Retina (tissue), 1 donor: Measurements from ENCODE around the gene ULK4.

Source experiments
- DNase-seq: peaks from one replicate; pipeline ENCODE4 v3.0.0-alpha.2; 2016

Gene ULK4

DNA sequence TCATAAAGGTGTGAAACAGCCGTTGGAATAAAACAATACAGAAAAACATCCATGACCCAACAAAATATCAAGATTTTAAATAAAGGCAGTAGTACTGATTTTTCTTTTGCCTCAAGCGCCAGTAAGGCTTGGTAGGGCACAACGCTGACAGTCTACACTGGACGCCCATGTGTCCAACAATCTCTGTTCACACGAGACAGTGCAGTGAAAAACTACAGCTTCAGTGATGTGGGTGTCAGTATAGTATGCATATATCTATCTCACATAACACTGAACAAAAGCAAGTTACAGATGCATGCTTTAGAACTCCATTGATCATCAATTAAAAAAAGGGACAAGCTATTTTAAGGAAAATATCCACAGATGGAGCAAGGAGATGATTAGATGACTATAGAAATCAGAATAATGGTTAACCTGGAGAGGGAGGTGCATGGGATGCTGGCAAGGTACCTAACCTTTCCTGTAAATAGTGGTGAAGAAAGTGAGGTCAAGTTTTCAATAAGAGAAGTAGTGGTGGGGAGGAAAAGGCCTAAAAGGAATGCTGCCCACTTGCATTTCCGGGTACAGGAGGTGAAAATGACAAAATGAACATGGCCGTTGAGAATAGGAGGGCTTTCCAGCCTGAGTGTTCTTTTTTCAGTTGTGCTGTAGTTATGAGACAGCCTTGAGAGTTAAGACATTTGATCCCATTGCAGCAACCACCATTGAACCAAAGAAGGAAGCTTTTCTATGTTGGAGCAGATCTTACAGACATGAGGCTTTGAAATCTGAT is 719.9 kb downstream of the ULK4 start:
- DNase-seq: no peak

DNA sequence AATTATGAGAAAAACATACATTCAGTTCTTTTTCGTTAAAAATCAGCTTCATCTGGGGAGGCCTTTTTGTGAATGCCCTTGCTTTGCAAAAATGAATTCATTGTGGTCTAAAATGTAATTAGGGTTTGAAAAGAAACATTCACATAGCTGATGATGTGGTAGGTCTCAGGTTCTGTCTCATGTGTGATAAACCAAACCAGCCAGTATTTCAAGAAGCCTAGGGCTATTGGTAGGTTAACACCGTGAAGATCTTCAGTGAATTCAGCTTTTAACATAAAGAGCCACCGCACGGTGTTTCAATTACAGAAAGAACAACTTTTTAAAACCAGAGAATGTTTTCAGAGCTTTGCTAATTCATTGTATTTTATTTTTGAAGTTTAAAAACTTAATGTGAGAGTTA is 720.7 kb downstream of the ULK4 start:
- DNase-seq: no peak

- no peak for DNase-seq
Observed at GRCh38 chr3:41239587-41239986, 722.3 kb downstream of the ULK4 start.

DNA sequence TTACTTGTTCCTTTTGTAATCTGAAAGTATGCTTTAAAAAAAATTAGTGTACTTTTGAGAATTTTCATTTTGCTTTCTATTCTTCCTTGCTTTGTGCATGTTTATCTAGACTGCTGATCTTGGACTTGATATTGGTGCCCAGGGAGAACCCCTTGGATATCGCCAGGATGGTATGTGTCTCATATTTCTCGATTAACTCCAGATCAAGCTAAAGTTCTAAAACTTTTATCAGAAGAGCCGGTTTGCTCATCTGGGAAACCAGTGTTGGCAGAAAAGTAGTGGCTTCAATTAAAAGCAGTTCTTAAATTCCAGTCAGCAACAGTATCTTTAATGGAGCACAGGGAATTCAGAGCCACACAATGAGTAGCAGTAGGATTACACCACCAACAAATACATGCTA is 724.0 kb downstream of the ULK4 start:
- no peak for DNase-seq

- no peak for DNase-seq
Observed at GRCh38 chr3:41236228-41236627, 725.7 kb downstream of the ULK4 start.

- DNase-seq: no peak
Observed at GRCh38 chr3:41234823-41235721, 726.8 kb downstream of the ULK4 start.

DNA sequence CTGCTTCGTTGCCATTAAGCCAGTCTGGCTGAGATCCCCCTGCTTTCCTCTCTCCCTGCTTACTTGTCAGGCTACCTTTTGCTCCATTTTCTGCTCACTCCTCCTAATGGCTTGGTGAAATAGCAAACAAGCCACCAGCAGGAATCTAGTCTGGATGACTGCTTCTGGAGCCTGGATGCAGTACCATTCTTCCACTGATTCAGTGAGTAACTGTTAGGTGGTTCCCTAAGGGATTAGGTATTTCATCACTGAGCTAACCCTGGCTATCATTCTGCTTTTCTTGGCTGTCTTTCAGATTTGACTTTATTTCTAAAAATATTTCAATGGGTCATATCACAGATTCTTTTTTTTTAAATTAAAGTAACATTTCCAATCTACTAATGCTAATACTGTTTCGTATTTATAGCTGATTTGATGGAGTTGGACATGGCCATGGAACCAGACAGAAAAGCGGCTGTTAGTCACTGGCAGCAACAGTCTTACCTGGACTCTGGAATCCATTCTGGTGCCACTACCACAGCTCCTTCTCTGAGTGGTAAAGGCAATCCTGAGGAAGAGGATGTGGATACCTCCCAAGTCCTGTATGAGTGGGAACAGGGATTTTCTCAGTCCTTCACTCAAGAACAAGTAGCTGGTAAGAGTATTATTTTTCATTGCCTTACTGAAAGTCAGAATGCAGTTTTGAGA is 737.6 kb downstream of the ULK4 start:
- no peak for DNase-seq

DNA sequence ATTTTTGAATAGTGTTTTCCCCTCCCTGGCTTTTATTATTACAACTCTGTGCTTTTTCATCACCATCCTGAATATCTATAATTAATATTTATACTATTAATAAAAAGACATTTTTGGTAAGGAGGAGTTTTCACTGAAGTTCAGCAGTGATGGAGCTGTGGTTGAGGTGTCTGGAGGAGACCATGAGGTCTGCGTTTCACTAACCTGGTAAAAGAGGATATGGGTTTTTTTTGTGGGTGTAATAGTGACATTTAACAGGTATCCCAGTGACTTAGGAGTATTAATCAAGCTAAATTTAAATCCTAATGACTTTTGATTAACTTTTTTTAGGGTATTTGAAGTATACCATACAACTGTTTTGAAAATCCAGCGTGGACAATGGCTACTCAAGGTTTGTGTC is 738.2 kb downstream of the ULK4 start:
- DNase-seq: no peak

- DNase-seq: no peak
Observed at GRCh38 chr3:41223078-41223477, 738.8 kb downstream of the ULK4 start.

GRCh38 chr3:41222501-41222900 is 739.4 kb downstream of the ULK4 start:
- no peak for DNase-seq

GRCh38 chr3:41222012-41222411 is 739.9 kb downstream of the ULK4 start:
- DNase-seq: no peak

DNA sequence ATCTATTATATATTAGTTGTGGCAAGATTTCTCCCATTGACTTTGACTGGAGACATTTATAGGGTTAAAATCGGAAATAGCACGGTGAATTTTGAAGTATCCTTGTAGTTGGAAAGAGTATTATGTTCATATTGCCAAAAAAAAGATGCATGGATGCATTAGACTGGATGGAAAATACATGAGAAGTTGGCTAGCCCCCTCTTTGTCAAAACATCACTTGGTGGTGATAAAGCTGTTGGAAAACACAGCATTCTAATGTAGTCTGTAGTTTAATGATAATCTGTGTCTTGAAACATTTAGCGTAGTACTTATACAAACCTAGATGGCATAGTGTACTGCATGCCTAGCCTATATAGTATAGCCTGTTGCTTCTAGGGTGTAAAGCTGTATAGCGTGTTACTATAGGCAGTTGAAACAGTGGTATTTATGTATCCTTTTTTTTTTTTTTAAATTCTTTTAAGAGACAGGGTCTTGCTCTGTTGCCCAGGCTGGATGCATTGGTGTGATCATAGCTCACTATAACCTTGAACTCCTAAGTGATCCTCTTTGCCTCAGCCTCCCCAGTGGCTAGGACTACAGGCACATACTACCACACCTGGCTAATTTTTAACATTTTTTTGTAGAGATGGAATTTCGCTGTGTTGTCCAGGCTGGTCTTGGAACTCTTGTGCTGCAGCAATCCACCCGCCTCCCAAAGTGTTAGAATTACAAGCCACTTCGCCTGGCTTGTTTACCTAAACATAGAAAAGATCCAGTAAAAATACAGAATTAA is 740.8 kb downstream of the ULK4 start:
- no peak for DNase-seq

DNA sequence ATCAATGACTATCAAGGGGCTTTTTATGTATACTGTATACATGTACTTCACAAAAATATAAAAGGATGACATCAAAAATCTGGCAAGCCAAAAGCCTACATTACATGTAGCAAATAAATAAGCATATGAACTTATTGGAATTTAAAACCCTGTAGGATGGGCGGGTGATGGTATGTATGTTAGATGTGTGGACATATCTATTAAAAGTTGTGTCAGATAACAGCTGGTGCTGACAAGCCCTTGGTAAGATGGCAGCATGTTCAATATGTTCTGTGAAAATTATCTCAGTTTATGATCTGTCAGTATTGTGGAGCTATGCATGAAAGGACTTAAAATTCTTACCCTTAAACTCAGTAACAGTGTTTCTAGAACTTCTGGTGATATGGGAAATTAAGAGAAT is 742.5 kb downstream of the ULK4 start:
- no peak for DNase-seq

GRCh38 chr3:41216993-41217392 is 744.9 kb downstream of the ULK4 start:
- no peak for DNase-seq

DNA sequence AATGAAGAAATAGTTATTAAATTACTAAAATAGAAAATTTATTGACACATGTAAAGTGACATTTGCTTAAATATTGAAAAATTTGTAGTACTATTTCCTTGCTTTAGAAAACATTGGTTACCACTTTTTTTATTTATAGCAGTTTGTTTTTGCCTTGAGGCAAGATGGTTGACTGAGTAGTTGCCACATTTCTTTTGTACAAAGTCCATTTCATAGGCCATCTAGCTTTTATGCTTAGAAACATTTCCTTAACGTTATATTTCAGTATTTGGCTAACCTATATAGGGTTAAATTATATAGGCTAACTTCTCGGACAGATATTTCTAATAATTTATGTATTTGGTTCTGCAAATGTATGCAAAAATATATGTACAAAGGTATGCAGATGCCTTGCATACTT is 745.5 kb downstream of the ULK4 start:
- DNase-seq: no peak

- no peak for DNase-seq
Observed at GRCh38 chr3:41213588-41213987, 748.3 kb downstream of the ULK4 start.

DNA sequence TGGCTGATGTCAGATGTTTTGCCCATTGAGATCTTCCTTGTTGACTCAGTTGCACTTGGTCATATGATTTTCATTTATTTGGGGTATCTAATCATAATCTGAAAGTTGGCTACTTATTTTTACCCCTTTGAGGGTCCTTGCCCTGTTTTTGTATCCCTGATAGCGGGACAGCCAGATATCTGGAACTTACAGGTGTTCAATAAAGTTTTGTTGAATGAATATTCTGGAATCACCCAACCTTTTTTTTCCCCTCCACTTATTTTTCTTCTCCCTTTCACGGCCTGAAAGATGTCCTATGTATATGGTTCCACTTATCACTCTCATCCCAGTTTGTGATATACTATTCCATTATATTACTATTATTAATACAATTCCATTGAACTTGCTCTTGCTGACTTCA is 749.8 kb downstream of the ULK4 start:
- no peak for DNase-seq

- DNase-seq: no peak
Observed at GRCh38 chr3:41210966-41211365, 750.9 kb downstream of the ULK4 start.

- DNase-seq: no peak
Observed at GRCh38 chr3:41209646-41210045, 752.3 kb downstream of the ULK4 start.

GRCh38 chr3:41208507-41209220 is 753.2 kb downstream of the ULK4 start:
- DNase-seq: no peak

GRCh38 chr3:41207355-41207754 is 754.5 kb downstream of the ULK4 start:
- DNase-seq: no peak

GRCh38 chr3:41205591-41205990 is 756.3 kb downstream of the ULK4 start:
- no peak for DNase-seq
